ENCODE results near the gene LCOR. TPM values are rescaled to one million over a fixed set of nuclear protein-coding genes. Genes with fewer than 3 reads are reported as not detected.
"Not testable (repeated sequence)": the region's sequence is repeated elsewhere in the genome, so short reads cannot be mapped to it uniquely, and the experiment has no call there.

LCOR gene
- total and polyA plus RNA-seq, 2 of the 13 experiments (the other 11 are each of a cell fraction or from before 2014, with no cell fraction given) = 12.4 to 23.7 TPM

DNA sequence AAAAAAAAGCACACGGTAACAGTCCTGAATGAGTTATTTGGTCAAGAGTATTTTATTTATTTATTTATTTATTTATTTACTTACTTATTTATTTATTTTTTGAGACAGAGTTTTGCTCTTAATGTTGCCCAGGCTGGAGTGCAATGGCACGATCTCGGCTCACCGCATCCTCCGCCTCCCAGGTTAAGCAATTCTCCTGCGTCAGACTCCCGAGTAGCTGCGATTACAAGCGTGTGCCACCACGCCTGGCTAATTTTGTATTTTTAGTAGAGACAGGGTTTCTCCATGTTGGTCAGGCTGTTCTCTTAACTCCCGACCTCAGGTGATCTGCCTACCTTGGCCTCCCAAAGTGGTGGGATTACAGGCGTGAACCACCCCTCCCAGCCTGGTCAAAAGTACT, 15.3 kb downstream of the LCOR start:
- 94% methylated on average over 12 of the region's 12 CpGs for WGBS (ENCODE audit: low lambda C conversion rate)
- in situ Hi-C loops (cut with HindIII; ENCODE audit: extremely low pct_ligation_motif_present, low pct_unique_long_range_greater_than_20kb); BruUV-seq (replicated peaks); H3K27me3 ChIP-seq (ENCODE audit: control insufficient read depth in 1 of 2, insufficient read depth in 2 of 2, low read length in 2 of 2); H3K4me2 ChIP-seq (ENCODE audit: low read depth, low read length); ATAC-seq; H3K9ac ChIP-seq (ENCODE audit: insufficient read depth, low read depth, low read length); H2AFZ ChIP-seq (ENCODE audit: low read length); FAIRE-seq; H3K9me3 ChIP-seq (ENCODE audit: low read length); H3K36me3 ChIP-seq (replicated peaks in 1 of 2; ENCODE audit: control insufficient read depth in 1 of 2, insufficient read depth in 2 of 2, low read length in 2 of 2); H3K4me3 ChIP-seq (replicated peaks in 1 of 3; ENCODE audit: insufficient read depth in 1 of 3, low read depth in 2 of 3, low read length in 3 of 3); CTCF ChIA-PET (ENCODE audit: low intra/inter-chr PET ratio, low total read pairs); H3K27ac ChIP-seq (ENCODE audit: extremely low read length, insufficient read depth, low read length); DNase-seq (ENCODE audit: low spot score); POLR2A ChIA-PET; intact Hi-C loops (cut with micrococcal nuclease; ENCODE audit: unreplicated experiment): not testable (repeated sequence)
- H3K79me2 ChIP-seq (ENCODE audit: insufficient read depth, low read length) = peaks cover 94% of the 10 kb centered on the region
- H3K4me1 ChIP-seq (ENCODE audit: insufficient read depth, low read length) = peaks cover 66% of the 10 kb centered on the region
- H4K20me1 ChIP-seq (ENCODE audit: insufficient read depth, low read length) = peaks cover 17% of the 10 kb centered on the region

DNA sequence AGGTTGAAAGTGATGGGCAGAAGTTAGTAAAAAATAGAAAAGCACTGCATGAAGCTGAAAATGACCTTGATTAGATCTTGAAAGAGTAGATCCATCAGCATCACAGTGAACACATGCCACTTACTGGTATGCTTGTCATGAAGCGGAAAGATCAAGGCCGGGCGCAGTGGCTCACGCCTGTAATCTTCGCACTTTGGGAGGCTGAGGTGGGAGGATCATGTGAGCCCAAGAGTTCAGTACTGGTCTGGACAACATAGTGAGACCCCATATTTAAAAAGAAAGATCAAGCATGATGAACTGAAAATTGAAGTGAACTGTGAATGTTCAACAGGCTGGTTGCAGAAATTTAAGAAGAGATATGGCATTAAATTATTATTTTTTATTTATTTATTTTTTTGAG, 18.0 kb downstream of the LCOR start:
- no TSS peak for BruUV-seq (replicated peaks)
- H3K27ac ChIP-seq (ENCODE audit: extremely low read length, insufficient read depth, low read length) = no peak overlapping the region
- ChIA-PET CTCF (ENCODE audit: low intra/inter-chr PET ratio, low total read pairs) (no interaction called here), POLR2A (interaction anchor here (1.7 kb wide), 1 partner anchor 9 kb away, joined by 5 read pairs; no protein-coding TSS in a partner anchor)
- no peaks in the 10 kb centered on the region for H3K9me3 ChIP-seq (ENCODE audit: low read length)
- H3K27me3 ChIP-seq (ENCODE audit: control insufficient read depth in 1 of 2, insufficient read depth in 2 of 2, low read length in 2 of 2) = no peaks in the 10 kb centered on the region
- H3K36me3 ChIP-seq (replicated peaks in 1 of 2; ENCODE audit: control insufficient read depth in 1 of 2, insufficient read depth in 2 of 2, low read length in 2 of 2) = peaks cover 0 to 4% of the 10 kb centered on the region in 2 experiments; a peak in 3 of 5 replicates
- H4K20me1 ChIP-seq (ENCODE audit: insufficient read depth, low read length) = peaks cover 28% of the 10 kb centered on the region
- intact Hi-C loops (cut with micrococcal nuclease; ENCODE audit: unreplicated experiment) = no loop called here
- FAIRE-seq (no peak), ATAC-seq (no peak), DNase-seq (ENCODE audit: low spot score) (no peak)
- WGBS (ENCODE audit: low lambda C conversion rate) = 99% methylated on average over 5 of the region's 5 CpGs
- no peak overlapping the region for H3K4me3 ChIP-seq (replicated peaks in 1 of 3; ENCODE audit: insufficient read depth in 1 of 3, low read depth in 2 of 3, low read length in 3 of 3)
- peaks cover 40% of the 10 kb centered on the region for H3K4me1 ChIP-seq (ENCODE audit: insufficient read depth, low read length)
- no peak overlapping the region for H2AFZ ChIP-seq (ENCODE audit: low read length)
- peaks cover 98% of the 10 kb centered on the region for H3K79me2 ChIP-seq (ENCODE audit: insufficient read depth, low read length)
- no peak overlapping the region for H3K9ac ChIP-seq (ENCODE audit: insufficient read depth, low read depth, low read length)
- no peak overlapping the region for H3K4me2 ChIP-seq (ENCODE audit: low read depth, low read length)
- in situ Hi-C loops (cut with HindIII; ENCODE audit: extremely low pct_ligation_motif_present, low pct_unique_long_range_greater_than_20kb) = no loop called here
- TF ChIP-seq PRMT3 (CRISPR knock-in tag; IDR thresholded peaks at IDR 0.05; ENCODE audit: borderline replicate concordance, low read depth) (no peak), NCOA5 (CRISPR knock-in tag; IDR thresholded peaks at IDR 0.05) (no peak), ZMYM3 (CRISPR knock-in tag; IDR thresholded peaks at IDR 0.05) (peak; percentile 35; the same call in 1 of the 2 replicates), PHB2 (IDR thresholded peaks at IDR 0.05; ENCODE audit: partially characterized antibody) (no peak), ZNF567 (CRISPR knock-in tag; IDR thresholded peaks at IDR 0.05; ENCODE audit: borderline replicate concordance) (no peak), ZNF563 (CRISPR knock-in tag; IDR thresholded peaks at IDR 0.05) (no peak), DNMT1 (CRISPR knock-in tag; IDR thresholded peaks at IDR 0.05) (no peak), ZSCAN22 (CRISPR knock-in tag; IDR thresholded peaks at IDR 0.05) (no peak), ELF3 (CRISPR knock-in tag; IDR thresholded peaks at IDR 0.05) (no peak), ZBTB37 (CRISPR knock-in tag; IDR thresholded peaks at IDR 0.05) (no peak), GLI4 (CRISPR knock-in tag; IDR thresholded peaks at IDR 0.05; ENCODE audit: borderline replicate concordance) (no peak), HNF4G (IDR thresholded peaks at IDR 0.05; ENCODE audit: borderline replicate concordance, low read depth, low read length) (no peak), HNF4G (CRISPR knock-in tag; IDR thresholded peaks at IDR 0.05; ENCODE audit: borderline replicate concordance, low read depth) (no peak), ZSCAN12 (CRISPR knock-in tag; IDR thresholded peaks at IDR 0.05) (no peak)
- TF ChIP-seq, protein P1, sequence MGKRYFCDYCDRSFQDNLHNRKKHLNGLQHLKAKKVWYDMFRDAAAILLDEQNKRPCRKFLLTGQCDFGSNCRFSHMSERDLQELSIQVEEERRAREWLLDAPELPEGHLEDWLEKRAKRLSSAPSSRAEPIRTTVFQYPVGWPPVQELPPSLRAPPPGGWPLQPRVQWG (CRISPR knock-in tag; IDR thresholded peaks at IDR 0.05; ENCODE audit: borderline replicate concordance, low read depth) = no peak
- TF ChIP-seq, protein P2, sequence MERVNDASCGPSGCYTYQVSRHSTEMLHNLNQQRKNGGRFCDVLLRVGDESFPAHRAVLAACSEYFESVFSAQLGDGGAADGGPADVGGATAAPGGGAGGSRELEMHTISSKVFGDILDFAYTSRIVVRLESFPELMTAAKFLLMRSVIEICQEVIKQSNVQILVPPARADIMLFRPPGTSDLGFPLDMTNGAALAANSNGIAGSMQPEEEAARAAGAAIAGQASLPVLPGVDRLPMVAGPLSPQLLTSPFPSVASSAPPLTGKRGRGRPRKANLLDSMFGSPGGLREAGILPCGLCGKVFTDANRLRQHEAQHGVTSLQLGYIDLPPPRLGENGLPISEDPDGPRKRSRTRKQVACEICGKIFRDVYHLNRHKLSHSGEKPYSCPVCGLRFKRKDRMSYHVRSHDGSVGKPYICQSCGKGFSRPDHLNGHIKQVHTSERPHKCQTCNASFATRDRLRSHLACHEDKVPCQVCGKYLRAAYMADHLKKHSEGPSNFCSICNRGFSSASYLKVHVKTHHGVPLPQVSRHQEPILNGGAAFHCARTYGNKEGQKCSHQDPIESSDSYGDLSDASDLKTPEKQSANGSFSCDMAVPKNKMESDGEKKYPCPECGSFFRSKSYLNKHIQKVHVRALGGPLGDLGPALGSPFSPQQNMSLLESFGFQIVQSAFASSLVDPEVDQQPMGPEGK (CRISPR knock-in tag; IDR thresholded peaks at IDR 0.05) = no peak
